K562 (cell line): ENCODE measurements around the gene DPEP2. TPM values are rescaled to one million over a fixed set of nuclear protein-coding genes. Genes with fewer than 3 reads are reported as not detected.

Experiments used
- ATAC-seq: fragments of 200-7000 bp; cut with Tn5 transposase; 3 replicates; pipeline ENCODE4 v1.9.1; 2020; ENCODE audit warnings: moderate library complexity
- BruUV-seq: library from RNA; stranded (reverse); fragments of 400-500 nt; replicated peaks from 2 replicates; lab custom pipeline; 2021; lab: Mats Ljungman, UMichigan
- CTCF ChIA-PET: fragments of 300-600 bp; formaldehyde crosslinking; extraction: SDS; loops from one replicate; lab custom pipeline; 2021; ENCODE audit warnings: low intra/inter-chr PET ratio; lab: Yijun Ruan, JAX
- POLR2A ChIA-PET: fragments of 300-600, 350-650 bp; sonication (Branson Sonifier 250); formaldehyde crosslinking; extraction: SDS; loops from one replicate; lab custom pipeline; 2021; ENCODE audit warnings: antibody characterized with exemption, inconsistent platforms; lab: Yijun Ruan, JAX
- DNase-seq, 4 experiments: peaks; one replicate each; pipeline versions ENCODE4 v3.0.0 to v3.0.0-alpha.2; 2011 to 2018; ENCODE audit warnings: low spot score in 3 of 4, mixed read lengths in 3 of 4; ENCODE audit errors: extremely low read depth in 1 of 4
- FAIRE-seq: peaks from 2 replicates; lab custom pipeline; 2011; peaks lifted over from hg19 to GRCh38; lab: Jason Lieb, UNC
- H2AFZ ChIP-seq: 2 replicates; pipeline ENCODE4 v1.6.0; 2011; ENCODE audit warnings: low read depth, low read length, control low read depth, inconsistent platforms
- H3K27ac ChIP-seq: fragments of 200-600 bp; 3 replicates; pipeline ENCODE4 v1.8.0; 2011; ENCODE audit warnings: low read depth, mild to moderate bottlenecking, control low read depth, inconsistent platforms, low read length, moderate library complexity, mixed read lengths; ENCODE audit errors: extremely low read depth
- H3K27me3 ChIP-seq, 2 experiments: fragments of 300-600 bp in 1 of 2; 2 replicates in 1 of 2; 3 replicates in 1 of 2; pipeline versions ENCODE4 v1.6.0 to v1.8.0; 2011; ENCODE audit warnings: inconsistent platforms in 2 of 2, low read length in 2 of 2, mild to moderate bottlenecking in 1 of 2, mixed read lengths in 1 of 2, moderate library complexity in 1 of 2; ENCODE audit not compliant: control insufficient read depth in 2 of 2, insufficient read depth in 2 of 2
- H3K36me3 ChIP-seq: fragments of 300-600 bp; 3 replicates; pipeline ENCODE4 v1.8.0; 2011; ENCODE audit warnings: mild to moderate bottlenecking, low read length, inconsistent platforms; ENCODE audit not compliant: control insufficient read depth, insufficient read depth
- H3K4me1 ChIP-seq, 2 experiments: fragments of 200-600 bp in 1 of 2; replicated peaks in 1 of 2; 2 replicates in 1 of 2; 3 replicates in 1 of 2; pipeline versions ENCODE4 v1.5.1 to v1.8.0; 2011; ENCODE audit warnings: inconsistent platforms in 2 of 2, low read length in 2 of 2, mild to moderate bottlenecking in 1 of 2, mixed read lengths in 1 of 2, moderate library complexity in 1 of 2; ENCODE audit not compliant: control insufficient read depth in 2 of 2, insufficient read depth in 2 of 2
- H3K4me2 ChIP-seq: 2 replicates; pipeline ENCODE4 v1.6.1; 2011; ENCODE audit warnings: low read length, control low read depth, inconsistent platforms, mixed read lengths; ENCODE audit not compliant: insufficient read depth
- H3K4me3 ChIP-seq: fragments of 200-600 bp; sonication (generic), shearing (Covaris generic); 2 replicates; pipeline ENCODE4 v1.5.1; 2016; ENCODE audit warnings: control low read depth, inconsistent platforms
- H3K79me2 ChIP-seq: fragments of 200-600 bp; 3 replicates; pipeline ENCODE4 v1.8.0; 2011; ENCODE audit warnings: low read length, inconsistent platforms; ENCODE audit not compliant: control insufficient read depth, insufficient read depth
- H3K9ac ChIP-seq, 2 experiments: 2 replicates each; pipeline versions ENCODE4 v1.6.0 to v1.6.1; 2011; ENCODE audit warnings: low read depth in 2 of 2, low read length in 2 of 2, control low read depth in 1 of 2, inconsistent platforms in 1 of 2, mild to moderate bottlenecking in 1 of 2, mixed read lengths in 1 of 2; ENCODE audit not compliant: insufficient read depth in 1 of 2
- H3K9me1 ChIP-seq: one replicate; pipeline ENCODE4 v1.6.0; 2011; ENCODE audit warnings: inconsistent platforms, mild to moderate bottlenecking, low read length, moderate library complexity; ENCODE audit not compliant: control insufficient read depth, insufficient read depth
- H3K9me3 ChIP-seq: replicated peaks from 2 replicates; pipeline ENCODE4 v1.5.1; 2011; ENCODE audit warnings: low read depth, low read length, inconsistent platforms; ENCODE audit not compliant: control insufficient read depth, insufficient read depth
- H4K20me1 ChIP-seq: replicated peaks from 2 replicates; pipeline ENCODE4 v1.6.1; 2011; ENCODE audit warnings: low read length, inconsistent platforms, mixed read lengths; ENCODE audit not compliant: control insufficient read depth, insufficient read depth
- ASH1L ChIP-seq: fragments of 450-650 bp; IDR thresholded peaks from 2 replicates; pipeline ENCODE4 v1.6.1; 2018; ENCODE audit warnings: borderline replicate concordance, mild to moderate bottlenecking, low read depth; ENCODE audit not compliant: partially characterized antibody
- CBFA2T3 ChIP-seq: fragments of 450-650 bp; IDR thresholded peaks from 2 replicates; pipeline ENCODE4 v1.6.1; 2017
- MEF2A ChIP-seq: IDR thresholded peaks from 2 replicates; pipeline ENCODE4 v1.6.1; 2011; ENCODE audit warnings: low read depth, mild to moderate bottlenecking, low read length, moderate library complexity; ENCODE audit not compliant: control insufficient read depth
- NR4A1 ChIP-seq, 2 experiments: fragments of 250-450 bp in 1 of 2; fragments of 450-650 bp in 1 of 2; sonication (Bioruptor Pico) in 1 of 2; IDR thresholded peaks; 2 replicates each; pipeline versions ENCODE4 v1.4.0 to v1.6.1; 2016 to 2020; ENCODE audit warnings: mild to moderate bottlenecking in 2 of 2, missing compliant biosample characterization in 1 of 2, missing genetic modification characterization in 1 of 2, moderate library complexity in 1 of 2
- WGBS: fragments of 100-300 bp; shearing (Covaris generic); methylation state at CpG from one replicate; pipeline ENCODE4 v1.1.6; 2016; ENCODE audit warnings: low coverage, mixed read lengths; ENCODE audit not compliant: insufficient coverage; ENCODE audit errors: missing lambda C conversion rate; 5-methylcytosine and 5-hydroxymethylcytosine counted together
- in situ Hi-C: fragments of 300-500 bp; cut with MboI; formaldehyde crosslinking; loops from 4 replicates; pipeline ENCODE4 v1.15.0; 2018; ENCODE audit warnings: inconsistent platforms, mixed read lengths
- intact Hi-C: fragments of 100-400 bp; cut with micrococcal nuclease; formaldehyde crosslinking; loops from 2 replicates; pipeline ENCODE4 v1.14.2; 2022
- polyA plus RNA-seq, 8 experiments: library from polyadenylated mRNA; depleted of rRNA in 4 of 8; stranded (reverse) in 5 of 8; unstranded in 3 of 8; fragments of >200 nt; fragmentation: Nextera tagmentation in 2 of 8; fragmentation: Illumina TruSeq in 1 of 8; extraction: Ambion mirVana in 2 of 8; extraction: Trizol in 1 of 8; gene quantifications; 2 replicates each; pipeline versions ENCODE4 v1.2.1 to v1.2.3, GENCODE V29; 2011 to 2014; ENCODE audit warnings: inconsistent platforms in 1 of 8, missing spikeins in 1 of 8
- total RNA-seq, 7 experiments: library from RNA; depleted of rRNA in 6 of 7; stranded (reverse); fragments of >200 nt in 6 of 7; fragmentation: Illumina TruSeq in 2 of 7; extraction: Trizol in 2 of 7; gene quantifications; 2 replicates each; pipeline versions ENCODE4 v1.2.1 to v1.2.3, GENCODE V29; 2011 to 2021; ENCODE audit warnings: low replicate concordance in 1 of 7

Gene DPEP2
- total and polyA plus RNA-seq, 9 of the 15 experiments (the other 6 are each of a cell fraction or from before 2014, with no cell fraction given), result 0.14 to 1.2 (median 0.38) TPM

DNA sequence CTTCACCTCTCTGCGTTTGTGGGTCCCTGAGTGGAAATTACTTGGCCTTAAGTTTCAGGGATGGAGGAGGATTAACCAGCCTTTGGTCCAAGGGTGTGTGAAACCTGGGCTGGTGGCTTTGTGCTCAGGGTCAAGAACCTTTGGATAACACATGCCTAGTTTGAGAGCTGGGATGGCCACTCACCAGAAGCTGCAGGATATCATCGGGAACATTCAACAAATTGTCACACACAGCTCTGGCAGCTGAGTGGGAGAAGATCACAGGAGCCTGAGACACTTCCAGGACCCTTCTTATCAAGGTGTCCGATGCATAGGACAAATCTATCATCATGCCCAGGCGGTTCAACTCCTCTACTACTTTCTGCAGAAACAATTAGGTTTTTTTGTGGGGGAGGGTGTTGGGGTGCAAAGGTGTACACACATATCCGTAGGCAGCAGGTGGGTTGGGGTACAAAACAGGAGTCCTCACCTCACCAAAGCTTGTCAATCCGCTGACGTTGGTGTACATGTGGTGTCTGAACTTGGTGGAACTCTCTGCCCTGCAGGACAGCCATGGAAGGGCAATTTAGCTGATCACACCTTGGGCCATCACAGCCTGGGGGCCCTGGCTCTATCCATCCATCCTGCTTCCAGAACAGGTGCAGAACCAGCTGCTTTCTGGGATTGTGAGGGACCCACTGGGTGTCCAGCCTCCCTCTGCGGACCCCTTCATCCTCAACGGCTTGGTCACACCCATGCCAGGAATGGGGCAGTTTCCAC is 21.6 kb downstream of the DPEP2 start:
- ATAC-seq (peak; percentile 37), DNase-seq (no peak), FAIRE-seq (no peak)
- Histone ChIP-seq H3K9ac (peak overlapping the region in 1 of 2 experiments; percentile 61; a peak in 1 of 4 replicates), H3K36me3 (no peaks in the 10 kb centered on the region), H3K27me3 (peaks cover 0 to 4% of the 10 kb centered on the region in 2 experiments; a peak in 1 of 5 replicates), H2AFZ (no peak overlapping the region), H3K9me3 (no peaks in the 10 kb centered on the region), H4K20me1 (no peaks in the 10 kb centered on the region), H3K4me2 (no peak overlapping the region), H3K9me1 (no peaks in the 10 kb centered on the region), H3K27ac (no peak overlapping the region), H3K79me2 (no peaks in the 10 kb centered on the region), H3K4me3 (no peak overlapping the region), H3K4me1 (peaks cover 0 to 22% of the 10 kb centered on the region in 2 experiments; a peak in 3 of 5 replicates)
- TF ChIP-seq CBFA2T3 (peak; percentile 18; the same call in 1 of the 2 replicates), NR4A1 (CRISPR knock-in tag; IDR thresholded peaks at IDR 0.05) (no peak), NR4A1 (tag; IDR thresholded peaks at IDR 0.05) (no peak), ASH1L (no peak), MEF2A (no peak)
- intact Hi-C loops (no loop called here), in situ Hi-C loops (no loop called here)
- BruUV-seq, result no TSS peak
- ChIA-PET CTCF (no interaction called here), POLR2A (interaction anchor here (0.6 to 1.1 kb wide), 7 partner anchors 14 to 385 kb away, joined by 3 to 4 read pairs (median 3); no protein-coding TSS in a partner anchor)
- WGBS, result 17% methylated on average over 9 of the region's 9 CpGs
